DOHH2 (cell line): ENCODE measurements around the gene MED13L.

Source experiments
- H3F3A ChIP-seq: fragments of 200-600 bp; sonication (generic), shearing (Covaris generic); 2 replicates; pipeline ENCODE4 v1.6.0; 2016; ENCODE audit warnings: antibody characterized with exemption, mild to moderate bottlenecking; ENCODE audit not compliant: control insufficient read depth, insufficient read depth
- H3K27ac ChIP-seq: fragments of 200-600 bp; sonication (generic); 2 replicates; pipeline ENCODE4 v1.5.1; 2014; ENCODE audit warnings: low read depth, mild to moderate bottlenecking, low read length, moderate library complexity
- H3K27me3 ChIP-seq: fragments of 200-600 bp; sonication (generic); 2 replicates; pipeline ENCODE4 v1.6.1; 2014; ENCODE audit warnings: mild to moderate bottlenecking, low read length, mixed read lengths; ENCODE audit not compliant: control insufficient read depth
- H3K36me3 ChIP-seq: fragments of 200-600 bp; sonication (generic); 2 replicates; pipeline ENCODE4 v1.6.1; 2014; ENCODE audit warnings: mild to moderate bottlenecking, low read length, moderate library complexity, mixed read lengths; ENCODE audit not compliant: control insufficient read depth
- H3K4me1 ChIP-seq: fragments of 200-600 bp; sonication (generic); 2 replicates; pipeline ENCODE4 v1.6.1; 2014; ENCODE audit warnings: mild to moderate bottlenecking, low read length, mixed read lengths; ENCODE audit not compliant: control insufficient read depth
- H3K4me2 ChIP-seq: fragments of 200-600 bp; sonication (generic); 2 replicates; pipeline ENCODE4 v1.6.0; 2014; ENCODE audit warnings: mild to moderate bottlenecking, low read length, moderate library complexity
- H3K4me3 ChIP-seq: fragments of 200-600 bp; sonication (generic); 2 replicates; pipeline ENCODE4 v1.5.1; 2014; ENCODE audit warnings: mild to moderate bottlenecking, low read length, mixed read lengths
- H3K79me2 ChIP-seq: fragments of 200-600 bp; sonication (generic); 2 replicates; pipeline ENCODE4 v1.6.1; 2014; ENCODE audit warnings: mild to moderate bottlenecking, low read length, mixed read lengths; ENCODE audit not compliant: control insufficient read depth
- H3K9me2 ChIP-seq: fragments of 200-600 bp; sonication (generic); replicated peaks from 2 replicates; pipeline ENCODE4 v1.6.1; 2014; ENCODE audit warnings: mild to moderate bottlenecking, low read length, mixed read lengths; ENCODE audit not compliant: control insufficient read depth
- H3K9me3 ChIP-seq: fragments of 200-600 bp; sonication (generic); 2 replicates; pipeline ENCODE4 v1.6.1; 2014; ENCODE audit warnings: antibody characterized with exemption, low read length, mixed read lengths; ENCODE audit not compliant: control insufficient read depth, insufficient read depth
- H4K20me1 ChIP-seq: fragments of 200-600 bp; sonication (generic); 2 replicates; pipeline ENCODE4 v1.6.0; 2014; ENCODE audit warnings: low read depth, mild to moderate bottlenecking, antibody characterized with exemption, low read length, moderate library complexity; ENCODE audit not compliant: control insufficient read depth, insufficient read depth
- CTCF ChIP-seq: fragments of 200-600 bp; sonication (generic); IDR thresholded peaks from one replicate; pipeline ENCODE4 v1.5.1; 2014; ENCODE audit warnings: antibody characterized with exemption, mild to moderate bottlenecking, low read depth, low read length; ENCODE audit not compliant: poor library complexity, severe bottlenecking
- EZH2phosphoT487 ChIP-seq: fragments of 200-600 bp; sonication (generic); IDR thresholded peaks from 2 replicates; pipeline ENCODE4 v1.6.1; 2017; ENCODE audit warnings: borderline replicate concordance, mild to moderate bottlenecking, antibody characterized with exemption, low read length, moderate library complexity, mixed read lengths

MED13L gene

DNA sequence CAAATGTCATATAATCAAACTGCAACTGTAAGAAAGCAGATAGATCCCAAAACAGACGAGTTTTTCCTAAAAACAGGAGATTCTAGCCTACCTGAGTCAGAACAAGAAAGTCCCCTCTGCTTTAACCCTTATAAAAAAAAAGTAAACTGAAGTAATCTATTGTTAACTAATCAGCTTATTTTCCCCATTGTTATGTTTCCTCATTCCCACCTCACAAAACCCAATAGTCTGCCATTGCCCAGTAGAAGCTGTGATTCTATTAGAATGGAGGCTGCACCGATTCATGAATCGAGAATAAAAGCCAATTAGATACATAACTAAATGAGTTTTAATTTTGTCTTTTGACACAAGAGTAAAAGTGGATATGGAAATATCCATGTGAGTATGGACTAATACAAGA lies 115.4 kb downstream of the MED13L start:
- Histone ChIP-seq H3K36me3 (no peaks in the 10 kb centered on the region), H3K4me2 (no peak overlapping the region), H3F3A (no peaks in the 10 kb centered on the region), H3K9me2 (no peaks in the 10 kb centered on the region), H3K79me2 (peaks cover 26% of the 10 kb centered on the region), H3K9me3 (no peaks in the 10 kb centered on the region), H3K4me1 (no peaks in the 10 kb centered on the region), H3K27ac (no peak overlapping the region), H4K20me1 (peaks cover 3% of the 10 kb centered on the region; the same call in 1 of the 2 replicates), H3K27me3 (no peaks in the 10 kb centered on the region), H3K4me3 (no peak overlapping the region)
- TF ChIP-seq CTCF: no peak

DNA sequence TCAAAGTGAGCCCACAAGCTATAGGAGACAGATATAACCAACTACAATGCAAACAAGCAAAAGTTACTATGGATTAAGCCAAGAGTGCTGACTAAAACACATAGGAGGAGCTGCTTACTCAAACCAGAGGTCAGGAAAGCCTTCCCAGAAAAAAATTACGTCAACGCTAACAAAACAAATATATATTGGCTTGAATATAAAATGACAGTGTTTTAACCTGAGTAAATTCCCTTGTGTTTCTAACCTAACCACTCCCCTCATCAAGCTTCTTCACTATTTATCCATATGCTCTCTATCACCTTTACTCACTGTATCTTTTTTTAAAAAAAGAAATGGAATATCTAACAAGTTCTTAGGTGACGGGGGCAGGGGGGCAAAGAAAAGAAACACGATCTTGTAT lies 115.9 kb downstream of the MED13L start:
- Histone ChIP-seq H3K79me2 (peaks cover 30% of the 10 kb centered on the region), H3K4me3 (no peak overlapping the region), H3K4me1 (no peaks in the 10 kb centered on the region), H3K27ac (no peak overlapping the region), H3F3A (no peaks in the 10 kb centered on the region), H3K27me3 (no peaks in the 10 kb centered on the region), H3K36me3 (no peaks in the 10 kb centered on the region), H3K4me2 (no peak overlapping the region), H4K20me1 (peaks cover 3% of the 10 kb centered on the region; the same call in 1 of the 2 replicates), H3K9me3 (no peaks in the 10 kb centered on the region), H3K9me2 (no peaks in the 10 kb centered on the region)
- TF ChIP-seq EZH2phosphoT487 (no peak), CTCF (no peak)

DNA sequence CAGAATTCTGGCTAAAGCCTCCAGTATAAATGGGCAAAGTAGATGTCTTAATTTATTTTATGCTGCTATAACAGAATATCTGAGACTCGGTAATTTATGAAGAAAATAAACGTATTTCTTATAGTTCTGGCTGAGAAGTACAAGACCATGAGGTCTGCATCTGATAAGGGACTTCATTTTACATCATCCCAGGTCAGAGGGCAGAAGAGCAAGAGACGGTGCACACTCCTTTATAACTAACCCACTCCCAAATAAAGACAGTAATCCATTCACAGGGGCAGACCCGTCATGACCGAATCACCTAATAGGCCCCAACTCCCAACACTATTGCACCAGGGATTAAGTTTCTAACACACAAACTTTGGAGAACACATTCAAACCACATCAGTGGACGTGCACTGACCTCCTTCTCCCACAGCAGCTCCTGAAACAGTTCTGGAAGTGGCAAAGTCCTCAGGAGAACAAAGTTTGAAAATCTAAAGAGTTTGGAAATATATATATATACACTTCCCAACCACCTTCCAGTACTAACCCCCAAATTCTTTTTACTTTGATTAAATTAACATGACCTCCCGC lies 116.5 kb downstream of the MED13L start:
- H3K79me2 ChIP-seq: peaks cover 32% of the 10 kb centered on the region

More for the DNA sequence above, 116.5 kb downstream of the MED13L start:
- no peaks in the 10 kb centered on the region for H3K9me3 ChIP-seq
- H3K36me3 ChIP-seq: no peaks in the 10 kb centered on the region
- peaks cover 3% of the 10 kb centered on the region; the same call in 1 of the 2 replicates for H4K20me1 ChIP-seq
- H3K4me3 ChIP-seq: no peak overlapping the region
- H3K27ac ChIP-seq: no peak overlapping the region
- no peak overlapping the region for H3K4me2 ChIP-seq
- no peaks in the 10 kb centered on the region for H3K4me1 ChIP-seq
- no peaks in the 10 kb centered on the region for H3F3A ChIP-seq
- H3K27me3 ChIP-seq: no peaks in the 10 kb centered on the region
- no peak for TF ChIP-seq EZH2phosphoT487
- no peak for TF ChIP-seq CTCF
- no peaks in the 10 kb centered on the region for H3K9me2 ChIP-seq
